ENCODE data around the gene SETBP1. TPM values are rescaled to one million over a fixed set of nuclear protein-coding genes. Genes with fewer than 3 reads are reported as not detected.

SETBP1 gene
- total RNA-seq, 1 experiment from 2014 or later: 0.05 TPM

DNA sequence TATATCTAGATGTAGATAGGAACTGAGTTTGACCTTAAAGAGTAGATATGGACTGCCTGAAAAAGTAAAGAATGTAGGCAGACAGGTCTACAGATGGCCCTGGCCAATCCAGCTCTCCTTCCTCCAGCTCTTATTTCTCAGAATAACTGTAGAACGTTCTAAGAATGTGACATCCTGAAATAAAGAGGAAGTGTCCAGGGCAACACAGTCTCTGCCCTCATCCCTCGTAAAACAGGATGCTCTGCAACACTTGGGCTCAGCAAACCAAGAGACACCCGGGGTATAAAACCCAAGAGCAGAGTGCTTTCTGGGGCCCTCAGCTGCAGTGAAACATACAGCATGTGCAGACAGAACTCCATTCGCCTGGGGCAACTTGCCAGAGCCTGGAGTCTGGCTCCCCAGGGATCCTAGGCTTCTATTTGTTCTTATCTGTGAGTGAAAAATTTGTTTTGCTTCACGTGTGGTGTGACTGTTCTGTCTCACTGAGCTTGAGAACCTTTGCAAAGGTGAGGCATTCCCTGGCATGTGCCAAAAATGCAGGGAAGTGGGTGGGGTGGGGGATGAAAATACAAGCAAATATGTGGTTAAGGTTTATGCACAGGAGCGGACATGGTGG, 401.0 kb downstream of the SETBP1 start:
- intact Hi-C loops (cut with micrococcal nuclease): no loop called here
- POLR2A ChIA-PET: no interaction called here

More for the DNA sequence above, 401.0 kb downstream of the SETBP1 start:
- no peak overlapping the region for H3K9ac ChIP-seq (ENCODE audit: low read length)
- no peaks in the 10 kb centered on the region for H3K9me2 ChIP-seq (ENCODE audit: insufficient read depth)
- ATAC-seq (no peak), DNase-seq (ENCODE audit: low read depth, low spot score) (no peak)
- no peaks in the 10 kb centered on the region for H3K4me1 ChIP-seq (ENCODE audit: control insufficient read depth in 1 of 2, insufficient read depth in 2 of 2, low read length in 2 of 2)
- RAD21 ChIA-PET (ENCODE audit: low non-redundant PET in 1 of 2, low total read pairs in 2 of 2, uncharacterized antibody in 2 of 2, unreplicated experiment in 2 of 2): no interaction called here
- no peaks in the 10 kb centered on the region for H3K27me3 ChIP-seq (ENCODE audit: insufficient read depth, low read length)
- BruUV-seq (replicated peaks): no TSS peak
- H2AFZ ChIP-seq (ENCODE audit: low read depth, low read length, poor library complexity, severe bottlenecking): no peak overlapping the region
- CTCF ChIA-PET: no interaction called here
- H3K9me3 ChIP-seq (ENCODE audit: control insufficient read depth in 1 of 2, insufficient read depth in 1 of 2, low read depth in 1 of 2, low read length in 2 of 2): peaks cover 7 to 33% of the 10 kb centered on the region in 2 experiments; a peak in 2 of 4 replicates
- no peak overlapping the region for H3K4me2 ChIP-seq (ENCODE audit: low read length)
- no peaks in the 10 kb centered on the region for H4K20me1 ChIP-seq (ENCODE audit: insufficient read depth)
- H3K36me3 ChIP-seq (ENCODE audit: control insufficient read depth in 1 of 2, insufficient read depth in 2 of 2, low read length in 2 of 2): no peaks in the 10 kb centered on the region
- no peaks in the 10 kb centered on the region for H3K79me2 ChIP-seq (ENCODE audit: insufficient read depth, low read length)
- TF ChIP-seq, protein P1, sequence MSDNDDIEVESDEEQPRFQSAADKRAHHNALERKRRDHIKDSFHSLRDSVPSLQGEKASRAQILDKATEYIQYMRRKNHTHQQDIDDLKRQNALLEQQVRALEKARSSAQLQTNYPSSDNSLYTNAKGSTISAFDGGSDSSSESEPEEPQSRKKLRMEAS (IDR thresholded peaks at IDR 0.05): no peak
- TF ChIP-seq, protein P2, sequence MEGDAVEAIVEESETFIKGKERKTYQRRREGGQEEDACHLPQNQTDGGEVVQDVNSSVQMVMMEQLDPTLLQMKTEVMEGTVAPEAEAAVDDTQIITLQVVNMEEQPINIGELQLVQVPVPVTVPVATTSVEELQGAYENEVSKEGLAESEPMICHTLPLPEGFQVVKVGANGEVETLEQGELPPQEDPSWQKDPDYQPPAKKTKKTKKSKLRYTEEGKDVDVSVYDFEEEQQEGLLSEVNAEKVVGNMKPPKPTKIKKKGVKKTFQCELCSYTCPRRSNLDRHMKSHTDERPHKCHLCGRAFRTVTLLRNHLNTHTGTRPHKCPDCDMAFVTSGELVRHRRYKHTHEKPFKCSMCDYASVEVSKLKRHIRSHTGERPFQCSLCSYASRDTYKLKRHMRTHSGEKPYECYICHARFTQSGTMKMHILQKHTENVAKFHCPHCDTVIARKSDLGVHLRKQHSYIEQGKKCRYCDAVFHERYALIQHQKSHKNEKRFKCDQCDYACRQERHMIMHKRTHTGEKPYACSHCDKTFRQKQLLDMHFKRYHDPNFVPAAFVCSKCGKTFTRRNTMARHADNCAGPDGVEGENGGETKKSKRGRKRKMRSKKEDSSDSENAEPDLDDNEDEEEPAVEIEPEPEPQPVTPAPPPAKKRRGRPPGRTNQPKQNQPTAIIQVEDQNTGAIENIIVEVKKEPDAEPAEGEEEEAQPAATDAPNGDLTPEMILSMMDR (IDR thresholded peaks at IDR 0.05 in 2 of 3, conservative IDR thresholded peaks at IDR 0.05 in 1 of 3; ENCODE audit: borderline replicate concordance in 1 of 3, insufficient read depth in 1 of 3, low read depth in 2 of 3, low read length in 2 of 3): no peak
- TF ChIP-seq, protein P3, sequence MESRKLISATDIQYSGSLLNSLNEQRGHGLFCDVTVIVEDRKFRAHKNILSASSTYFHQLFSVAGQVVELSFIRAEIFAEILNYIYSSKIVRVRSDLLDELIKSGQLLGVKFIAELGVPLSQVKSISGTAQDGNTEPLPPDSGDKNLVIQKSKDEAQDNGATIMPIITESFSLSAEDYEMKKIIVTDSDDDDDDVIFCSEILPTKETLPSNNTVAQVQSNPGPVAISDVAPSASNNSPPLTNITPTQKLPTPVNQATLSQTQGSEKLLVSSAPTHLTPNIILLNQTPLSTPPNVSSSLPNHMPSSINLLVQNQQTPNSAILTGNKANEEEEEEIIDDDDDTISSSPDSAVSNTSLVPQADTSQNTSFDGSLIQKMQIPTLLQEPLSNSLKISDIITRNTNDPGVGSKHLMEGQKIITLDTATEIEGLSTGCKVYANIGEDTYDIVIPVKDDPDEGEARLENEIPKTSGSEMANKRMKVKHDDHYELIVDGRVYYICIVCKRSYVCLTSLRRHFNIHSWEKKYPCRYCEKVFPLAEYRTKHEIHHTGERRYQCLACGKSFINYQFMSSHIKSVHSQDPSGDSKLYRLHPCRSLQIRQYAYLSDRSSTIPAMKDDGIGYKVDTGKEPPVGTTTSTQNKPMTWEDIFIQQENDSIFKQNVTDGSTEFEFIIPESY (IDR thresholded peaks at IDR 0.05; ENCODE audit: extremely low read depth, insufficient replicate concordance, low read length): no peak
- no peak for TF ChIP-seq EZH2 (IDR thresholded peaks at IDR 0.05)
- no peak for TF ChIP-seq ZFX (IDR thresholded peaks at IDR 0.05)
- no peak for TF ChIP-seq JUND (IDR thresholded peaks at IDR 0.05)
- H3K27ac ChIP-seq (ENCODE audit: low read depth, low read length): no peak overlapping the region
- H3K4me3 ChIP-seq (replicated peaks in 1 of 2; ENCODE audit: low read depth in 1 of 2, low read length in 2 of 2): no peak overlapping the region
